ENCODE data around the gene ANKRD9. TPM values are rescaled to one million over a fixed set of nuclear protein-coding genes. Genes with fewer than 3 reads are reported as not detected.

The ANKRD9 gene
- total and polyA plus RNA-seq, 9 of the 15 experiments (the other 6 are each of a cell fraction or from before 2014, with no cell fraction given): 0.04 to 32.9 (median 5.3) TPM

DNA sequence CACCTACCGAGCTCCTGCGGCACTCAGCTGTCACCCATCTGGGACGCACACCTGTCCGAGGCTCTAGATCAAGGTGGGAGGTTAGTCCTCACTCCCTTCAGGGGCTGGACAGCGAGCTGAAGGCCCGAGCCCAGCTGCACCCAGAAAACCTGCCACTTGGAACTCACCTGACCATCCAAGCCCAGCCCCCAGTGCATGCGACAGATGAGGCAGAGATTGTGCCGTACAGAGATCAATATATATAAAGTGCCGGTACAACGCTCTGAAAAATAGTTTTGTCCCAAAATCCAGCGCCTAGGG lies 3.0 kb downstream of the ANKRD9 start:
- no peaks in the 10 kb centered on the region for H3K27me3 ChIP-seq (ENCODE audit: control insufficient read depth in 2 of 2, insufficient read depth in 2 of 2, low read length in 2 of 2)
- WGBS (ENCODE audit: insufficient coverage, low coverage, missing lambda C conversion rate): 96% methylated on average over 11 of the region's 11 CpGs
- FAIRE-seq (no peak), ATAC-seq (no peak), DNase-seq (ENCODE audit: extremely low read depth in 1 of 4, low spot score in 3 of 4) (no peak)
- TF ChIP-seq ZNF121 (CRISPR knock-in tag; conservative IDR thresholded peaks at IDR 0.05) (no peak), SAP30 (IDR thresholded peaks at IDR 0.05; ENCODE audit: borderline replicate concordance, insufficient read depth, low read depth, low read length, poor library complexity, severe bottlenecking) (no peak), DMBX1 (CRISPR knock-in tag; IDR thresholded peaks at IDR 0.05; ENCODE audit: borderline replicate concordance) (no peak), STAG1 (CRISPR knock-in tag; IDR thresholded peaks at IDR 0.05; ENCODE audit: borderline replicate concordance) (no peak), GATA2 (CRISPR knock-in tag; IDR thresholded peaks at IDR 0.05) (no peak), MEF2A (IDR thresholded peaks at IDR 0.05; ENCODE audit: control insufficient read depth, low read depth, low read length) (no peak), SPI1 (IDR thresholded peaks at IDR 0.05; ENCODE audit: borderline replicate concordance, low read depth, low read length) (no peak), U2AF2 (optimal IDR thresholded peaks at IDR 0.05; ENCODE audit: low read depth, low read length) (no peak)
- TF ChIP-seq, protein P1, sequence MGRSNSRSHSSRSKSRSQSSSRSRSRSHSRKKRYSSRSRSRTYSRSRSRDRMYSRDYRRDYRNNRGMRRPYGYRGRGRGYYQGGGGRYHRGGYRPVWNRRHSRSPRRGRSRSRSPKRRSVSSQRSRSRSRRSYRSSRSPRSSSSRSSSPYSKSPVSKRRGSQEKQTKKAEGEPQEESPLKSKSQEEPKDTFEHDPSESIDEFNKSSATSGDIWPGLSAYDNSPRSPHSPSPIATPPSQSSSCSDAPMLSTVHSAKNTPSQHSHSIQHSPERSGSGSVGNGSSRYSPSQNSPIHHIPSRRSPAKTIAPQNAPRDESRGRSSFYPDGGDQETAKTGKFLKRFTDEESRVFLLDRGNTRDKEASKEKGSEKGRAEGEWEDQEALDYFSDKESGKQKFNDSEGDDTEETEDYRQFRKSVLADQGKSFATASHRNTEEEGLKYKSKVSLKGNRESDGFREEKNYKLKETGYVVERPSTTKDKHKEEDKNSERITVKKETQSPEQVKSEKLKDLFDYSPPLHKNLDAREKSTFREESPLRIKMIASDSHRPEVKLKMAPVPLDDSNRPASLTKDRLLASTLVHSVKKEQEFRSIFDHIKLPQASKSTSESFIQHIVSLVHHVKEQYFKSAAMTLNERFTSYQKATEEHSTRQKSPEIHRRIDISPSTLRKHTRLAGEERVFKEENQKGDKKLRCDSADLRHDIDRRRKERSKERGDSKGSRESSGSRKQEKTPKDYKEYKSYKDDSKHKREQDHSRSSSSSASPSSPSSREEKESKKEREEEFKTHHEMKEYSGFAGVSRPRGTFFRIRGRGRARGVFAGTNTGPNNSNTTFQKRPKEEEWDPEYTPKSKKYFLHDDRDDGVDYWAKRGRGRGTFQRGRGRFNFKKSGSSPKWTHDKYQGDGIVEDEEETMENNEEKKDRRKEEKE (IDR thresholded peaks at IDR 0.05; ENCODE audit: borderline replicate concordance in 1 of 2, control insufficient read depth in 1 of 2, low read depth in 2 of 2, low read length in 1 of 2): no peak
- no peak overlapping the region for H3K27ac ChIP-seq (ENCODE audit: extremely low read depth, low read depth, low read length)
- no peak overlapping the region for H2AFZ ChIP-seq (ENCODE audit: low read depth, low read length)
- in situ Hi-C loops (cut with MboI): loop anchor here (25.0 kb wide), 1 partner anchor 406 kb away; the partner anchor contains the start of gene AMN
- peaks cover 28 to 77% of the 10 kb centered on the region in 2 experiments for H3K4me1 ChIP-seq (replicated peaks in 1 of 2; ENCODE audit: control insufficient read depth in 2 of 2, insufficient read depth in 2 of 2, low read length in 2 of 2)
- ChIA-PET CTCF (ENCODE audit: low intra/inter-chr PET ratio) (no interaction called here), POLR2A (interaction anchor here (0.7 kb wide), 1 partner anchor 279 kb away, joined by 3 read pairs; no protein-coding TSS in a partner anchor)
- H3K36me3 ChIP-seq (ENCODE audit: control insufficient read depth, insufficient read depth, low read length): peaks cover 20% of the 10 kb centered on the region; the same call in 2 of the 3 replicates
- intact Hi-C loops (cut with micrococcal nuclease): loop anchor here (10.0 kb wide), 1 partner anchor 542 kb away; the partner anchor contains the start of gene DYNC1H1
- BruUV-seq (replicated peaks): no TSS peak
- peaks cover 4% of the 10 kb centered on the region; the same call in 1 of the 2 replicates for H4K20me1 ChIP-seq (replicated peaks; ENCODE audit: control insufficient read depth, insufficient read depth, low read length)
- H3K9ac ChIP-seq (ENCODE audit: insufficient read depth in 1 of 2, low read depth in 2 of 2, low read length in 2 of 2): no peak overlapping the region
- peaks cover 15% of the 10 kb centered on the region; the same call in 2 of the 3 replicates for H3K79me2 ChIP-seq (ENCODE audit: control insufficient read depth, insufficient read depth, low read length)
- H3K4me2 ChIP-seq (ENCODE audit: insufficient read depth, low read length): no peak overlapping the region
- H3K9me1 ChIP-seq (ENCODE audit: control insufficient read depth, insufficient read depth, low read length): no peaks in the 10 kb centered on the region
- no peaks in the 10 kb centered on the region for H3K9me3 ChIP-seq (replicated peaks; ENCODE audit: control insufficient read depth, insufficient read depth, low read depth, low read length)
- H3K4me3 ChIP-seq: no peak overlapping the region
